DND-41 (cell line): ENCODE data around the gene IL26.
"Not testable (repeated sequence)": the region's sequence is repeated elsewhere in the genome, so short reads cannot be mapped to it uniquely, and the experiment has no call there.

Experiments used
- ATAC-seq: fragments of 200-7000 bp; cut with Tn5 transposase; 3 replicates; pipeline ENCODE4 v1.9.1; 2021; ENCODE audit warnings: low read depth; ENCODE audit not compliant: insufficient read depth
- DNase-seq: peaks from one replicate; pipeline ENCODE4 v3.0.0-alpha.2; 2020
- H2AFZ ChIP-seq: 2 replicates; pipeline ENCODE4 v1.6.0; 2012; ENCODE audit warnings: low read depth, low read length
- H3K27ac ChIP-seq: 2 replicates; pipeline ENCODE4 v1.5.1; 2012; ENCODE audit warnings: low read length, inconsistent platforms
- H3K27me3 ChIP-seq: fragments of 200-600 bp; sonication (generic); 2 replicates; pipeline ENCODE4 v1.6.0; 2012; ENCODE audit warnings: low read length, mild to moderate bottlenecking, inconsistent platforms; ENCODE audit not compliant: insufficient read depth, poor library complexity
- H3K36me3 ChIP-seq: 2 replicates; pipeline ENCODE4 v1.5.1; 2012; ENCODE audit warnings: low read length, inconsistent platforms; ENCODE audit not compliant: insufficient read depth
- H3K4me1 ChIP-seq: 2 replicates; pipeline ENCODE4 v1.5.1; 2012; ENCODE audit warnings: mild to moderate bottlenecking, low read length; ENCODE audit not compliant: insufficient read depth
- H3K4me2 ChIP-seq: 2 replicates; pipeline ENCODE4 v1.6.0; 2012; ENCODE audit warnings: mild to moderate bottlenecking, moderate library complexity, low read length, inconsistent platforms; ENCODE audit not compliant: insufficient read depth
- H3K4me3 ChIP-seq, 2 experiments: fragments of 200-600 bp in 1 of 2; shearing (Covaris generic) in 1 of 2; 2 replicates each; pipeline ENCODE4 v1.5.1; 2012 to 2016; ENCODE audit warnings: inconsistent platforms in 2 of 2, low read length in 2 of 2, mild to moderate bottlenecking in 2 of 2, low read depth in 1 of 2, moderate library complexity in 1 of 2
- H3K79me2 ChIP-seq: 2 replicates; pipeline ENCODE4 v1.6.0; 2012; ENCODE audit warnings: low read length, inconsistent platforms; ENCODE audit not compliant: insufficient read depth
- H3K9ac ChIP-seq: 2 replicates; pipeline ENCODE4 v1.6.0; 2012; ENCODE audit warnings: low read depth, mild to moderate bottlenecking, inconsistent platforms, low read length, moderate library complexity
- H3K9me3 ChIP-seq: 2 replicates; pipeline ENCODE4 v1.5.1; 2012; ENCODE audit warnings: low read length, moderate library complexity, mild to moderate bottlenecking, inconsistent platforms; ENCODE audit not compliant: insufficient read depth, severe bottlenecking
- H4K20me1 ChIP-seq: 2 replicates; pipeline ENCODE4 v1.6.0; 2012; ENCODE audit warnings: low read length; ENCODE audit not compliant: insufficient read depth
- EZH2 ChIP-seq: IDR thresholded peaks from 3 replicates; pipeline ENCODE4 v1.6.1; 2012; ENCODE audit warnings: borderline replicate concordance, low read depth, mild to moderate bottlenecking, moderate library complexity, low read length, inconsistent platforms; ENCODE audit not compliant: severe bottlenecking
- TF ChIP-seq, protein P1 (sequence below): IDR thresholded peaks from 2 replicates; pipeline ENCODE4 v1.5.1; 2012; ENCODE audit warnings: borderline replicate concordance, low read length, moderate library complexity, mild to moderate bottlenecking; ENCODE audit not compliant: poor library complexity, severe bottlenecking; ENCODE audit errors: extremely low read depth

Gene IL26

DNA sequence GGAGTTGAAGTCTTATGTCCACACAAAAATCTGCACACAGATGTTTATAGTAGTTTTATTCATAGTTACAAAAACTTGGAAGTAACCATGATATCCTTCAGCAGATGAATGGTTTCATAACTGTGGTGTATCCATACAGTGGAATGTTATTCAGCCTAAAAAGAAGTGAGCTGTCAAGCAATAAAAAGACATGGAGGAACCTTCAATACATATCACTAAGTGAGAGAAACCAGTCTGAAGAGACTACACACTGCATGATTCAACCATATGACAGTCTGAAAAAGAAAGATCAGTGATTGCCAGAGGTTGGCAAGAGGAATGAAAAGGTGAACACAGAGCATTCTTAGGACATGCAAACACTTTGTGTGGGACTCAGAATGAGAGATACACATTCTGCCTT, 47.4 kb downstream of the IL26 start:
- Histone ChIP-seq H3K79me2 (no peaks in the 10 kb centered on the region), H3K9me3 (no peaks in the 10 kb centered on the region), H3K27me3 (no peaks in the 10 kb centered on the region), H3K27ac (no peak overlapping the region), H2AFZ (no peak overlapping the region), H3K36me3 (no peaks in the 10 kb centered on the region), H4K20me1 (no peaks in the 10 kb centered on the region), H3K9ac (no peak overlapping the region), H3K4me3 (no peak overlapping the region), H3K4me2 (no peak overlapping the region), H3K4me1 (peaks cover 15% of the 10 kb centered on the region)
- TF ChIP-seq, protein P1, sequence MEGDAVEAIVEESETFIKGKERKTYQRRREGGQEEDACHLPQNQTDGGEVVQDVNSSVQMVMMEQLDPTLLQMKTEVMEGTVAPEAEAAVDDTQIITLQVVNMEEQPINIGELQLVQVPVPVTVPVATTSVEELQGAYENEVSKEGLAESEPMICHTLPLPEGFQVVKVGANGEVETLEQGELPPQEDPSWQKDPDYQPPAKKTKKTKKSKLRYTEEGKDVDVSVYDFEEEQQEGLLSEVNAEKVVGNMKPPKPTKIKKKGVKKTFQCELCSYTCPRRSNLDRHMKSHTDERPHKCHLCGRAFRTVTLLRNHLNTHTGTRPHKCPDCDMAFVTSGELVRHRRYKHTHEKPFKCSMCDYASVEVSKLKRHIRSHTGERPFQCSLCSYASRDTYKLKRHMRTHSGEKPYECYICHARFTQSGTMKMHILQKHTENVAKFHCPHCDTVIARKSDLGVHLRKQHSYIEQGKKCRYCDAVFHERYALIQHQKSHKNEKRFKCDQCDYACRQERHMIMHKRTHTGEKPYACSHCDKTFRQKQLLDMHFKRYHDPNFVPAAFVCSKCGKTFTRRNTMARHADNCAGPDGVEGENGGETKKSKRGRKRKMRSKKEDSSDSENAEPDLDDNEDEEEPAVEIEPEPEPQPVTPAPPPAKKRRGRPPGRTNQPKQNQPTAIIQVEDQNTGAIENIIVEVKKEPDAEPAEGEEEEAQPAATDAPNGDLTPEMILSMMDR, result no peak
- TF ChIP-seq EZH2, result no peak
- DNase-seq, result no peak
- no peak for ATAC-seq

DNA sequence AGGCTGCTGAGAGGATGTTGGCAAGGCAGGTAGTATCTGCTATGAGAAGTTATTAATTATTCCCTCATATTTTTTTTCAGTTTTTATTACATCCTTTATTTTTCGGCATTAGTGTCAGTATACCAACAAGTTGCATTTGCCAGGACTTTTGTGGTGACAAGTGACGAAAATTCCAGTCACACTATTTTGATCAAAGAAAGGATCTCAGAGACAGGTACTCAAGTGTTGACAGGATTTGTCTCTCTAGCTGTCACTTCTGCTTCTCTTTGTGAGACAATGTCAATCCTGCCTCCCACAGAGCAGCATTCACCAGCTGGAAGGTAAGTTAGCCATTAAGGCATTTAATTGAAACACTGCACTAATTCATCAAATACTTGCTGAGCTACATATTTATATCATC, 48.0 kb downstream of the IL26 start:
- TF ChIP-seq, protein P1, result no peak
- TF ChIP-seq EZH2, result no peak
- Histone ChIP-seq H3K4me2 (no peak overlapping the region), H3K4me1 (peaks cover 15% of the 10 kb centered on the region), H3K36me3 (no peaks in the 10 kb centered on the region), H3K27me3 (no peaks in the 10 kb centered on the region), H3K4me3 (no peak overlapping the region), H4K20me1 (no peaks in the 10 kb centered on the region), H3K79me2 (no peaks in the 10 kb centered on the region), H2AFZ (no peak overlapping the region), H3K27ac (no peak overlapping the region), H3K9ac (no peak overlapping the region), H3K9me3 (no peaks in the 10 kb centered on the region)
- ATAC-seq (no peak), DNase-seq (no peak)

DNA sequence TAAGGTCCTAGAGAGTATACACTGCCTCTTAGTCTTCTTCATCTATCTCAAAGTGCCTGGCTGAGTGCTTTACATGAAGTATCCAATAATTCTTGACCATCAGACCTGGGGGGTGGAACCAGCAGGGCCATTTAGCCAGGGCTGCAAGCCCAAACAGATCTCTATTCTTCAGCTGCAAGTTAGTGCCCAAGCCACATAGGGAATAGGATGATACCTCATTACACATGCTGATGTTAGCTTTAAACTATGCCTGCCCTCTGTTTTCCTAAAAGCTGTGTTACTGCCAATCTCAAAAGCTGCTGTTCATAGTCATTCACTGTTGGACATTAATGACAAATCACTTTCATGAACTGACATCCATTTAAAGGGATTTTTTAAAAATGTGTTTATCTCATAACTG, 49.4 kb downstream of the IL26 start:
- Histone ChIP-seq H4K20me1 (no peaks in the 10 kb centered on the region), H3K4me3 (no peak overlapping the region), H3K36me3 (no peaks in the 10 kb centered on the region), H3K4me1 (peaks cover 9% of the 10 kb centered on the region), H3K4me2 (no peak overlapping the region), H3K27ac (no peak overlapping the region), H3K79me2 (no peaks in the 10 kb centered on the region), H2AFZ (no peak overlapping the region), H3K27me3 (no peaks in the 10 kb centered on the region), H3K9ac (no peak overlapping the region), H3K9me3 (no peaks in the 10 kb centered on the region)
- ATAC-seq (no peak), DNase-seq (no peak)
- TF ChIP-seq, protein P1, result no peak
- no peak for TF ChIP-seq EZH2

DNA sequence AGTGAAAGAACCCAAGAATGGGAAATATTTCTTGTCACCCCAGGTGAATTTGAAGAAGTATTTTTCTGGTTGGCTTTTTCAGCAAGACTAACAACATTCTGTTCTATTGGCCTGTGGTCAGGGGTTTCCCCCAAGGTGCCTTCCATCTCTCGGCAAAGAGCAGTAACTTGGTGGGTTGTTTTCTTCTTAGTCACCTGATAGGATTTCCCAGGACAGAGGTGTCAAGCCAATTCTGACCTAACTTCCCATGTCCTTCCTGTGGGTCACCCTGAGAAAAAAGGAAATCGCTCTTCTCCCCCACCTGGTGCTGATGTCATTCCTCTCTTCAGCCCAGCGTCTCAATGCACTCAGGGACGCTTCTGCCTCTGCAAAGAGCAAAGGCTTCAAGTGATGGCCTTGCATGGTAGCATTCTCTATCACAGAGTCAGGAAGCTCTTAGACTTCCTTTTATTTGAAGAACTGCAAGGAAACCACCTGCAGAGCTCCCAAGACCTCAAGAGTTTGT, 50.0 kb downstream of the IL26 start:
- no peaks in the 10 kb centered on the region for H4K20me1 ChIP-seq
- H3K9me3 ChIP-seq, result no peaks in the 10 kb centered on the region
- H3K4me3 ChIP-seq, result no peak overlapping the region
- no peak overlapping the region for H2AFZ ChIP-seq
- H3K9ac ChIP-seq, result no peak overlapping the region
- H3K27ac ChIP-seq, result no peak overlapping the region
- peaks cover 2% of the 10 kb centered on the region for H3K4me1 ChIP-seq
- no peak for TF ChIP-seq EZH2
- TF ChIP-seq, protein P1, result no peak
- DNase-seq (peak; percentile 6), ATAC-seq (peak; percentile 52)
- H3K27me3 ChIP-seq, result no peaks in the 10 kb centered on the region
- no peak overlapping the region for H3K4me2 ChIP-seq
- H3K79me2 ChIP-seq, result no peaks in the 10 kb centered on the region
- H3K36me3 ChIP-seq, result no peaks in the 10 kb centered on the region

DNA sequence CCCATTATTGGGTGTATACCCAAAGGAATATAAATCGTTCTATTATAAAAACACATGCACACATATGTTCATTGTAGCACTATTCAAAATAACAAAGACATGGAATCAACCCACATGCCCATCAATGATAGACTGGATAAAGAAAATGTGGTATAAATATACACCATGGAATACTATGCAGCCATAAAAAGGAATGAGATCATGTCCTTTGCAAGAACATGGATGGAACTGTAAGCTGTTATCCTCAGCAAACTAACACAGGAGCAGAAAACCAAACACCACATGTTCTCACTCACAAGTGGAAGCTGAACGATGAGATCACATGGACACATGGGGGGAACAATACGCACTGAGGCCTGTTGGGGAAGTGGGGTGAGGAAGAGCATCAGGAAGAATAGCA, 50.8 kb downstream of the IL26 start:
- not testable (repeated sequence) for DNase-seq, H3K36me3 ChIP-seq, H3K4me1 ChIP-seq, H3K27ac ChIP-seq, ATAC-seq, H3K79me2 ChIP-seq, H3K4me2 ChIP-seq, H3K4me3 ChIP-seq, H3K9me3 ChIP-seq, H3K9ac ChIP-seq, H4K20me1 ChIP-seq, H2AFZ ChIP-seq, H3K27me3 ChIP-seq
